ENCODE data around the gene LCA5L. TPM values are rescaled to one million over a fixed set of nuclear protein-coding genes. Genes with fewer than 3 reads are reported as not detected.
A peak's percentile ranks its signal among the peaks of the same experiment; 100 is the strongest.

LCA5L gene
- 1 to 10 TPM in 1 of 2 donors, under 1 TPM in 1; 0.26 to 1.5 TPM for total RNA-seq

DNA sequence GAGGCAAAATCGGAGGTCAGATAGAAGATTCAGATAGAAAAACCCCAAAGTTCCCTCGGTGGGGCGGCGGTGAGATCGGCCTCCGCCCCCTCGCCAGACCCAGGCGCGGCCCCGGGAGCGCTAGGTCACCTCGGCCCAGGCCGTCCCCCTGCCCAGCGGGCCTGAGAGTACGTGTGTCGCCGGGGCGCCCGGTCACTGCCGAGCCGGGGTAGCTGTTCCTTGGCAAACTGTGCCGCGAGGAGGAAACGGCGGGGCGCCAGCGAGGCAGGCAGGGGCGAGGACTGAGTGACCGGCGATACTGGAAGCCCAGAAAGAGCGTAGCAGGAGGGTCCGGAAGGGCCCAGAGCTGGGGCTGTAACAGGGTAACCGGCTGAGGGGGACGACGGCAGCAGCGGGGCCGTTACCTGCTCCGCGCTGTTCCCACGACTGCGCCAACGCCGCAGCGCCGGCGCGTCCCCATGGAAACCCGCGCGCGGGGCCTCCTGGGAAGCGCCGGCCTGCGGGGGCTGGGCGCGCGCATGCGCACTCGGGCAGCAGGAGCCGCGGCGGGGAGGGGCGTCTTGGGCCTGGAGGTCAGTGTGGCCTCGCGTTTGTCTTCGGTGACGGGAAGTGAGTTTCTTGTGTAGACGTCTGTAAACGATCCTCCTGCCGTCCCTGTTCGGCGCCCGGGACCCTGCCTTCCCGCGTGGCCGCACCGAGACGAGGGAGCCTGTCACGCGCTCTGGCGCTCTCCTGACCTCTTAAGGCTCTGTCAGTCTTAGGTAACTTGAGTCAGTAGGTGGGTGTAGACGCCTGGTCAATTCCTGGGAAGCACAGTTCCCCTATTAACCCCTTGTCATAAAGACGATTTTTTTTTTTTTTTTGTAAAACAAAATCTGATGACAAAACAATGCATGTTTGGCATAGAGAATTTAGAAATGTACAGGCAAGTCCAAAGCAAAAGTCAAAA lies at the start of gene LCA5L:
LCA5L (minus strand) TSS at position 458 of the 949 bp plus-strand sequence. CDS start 17,285 bp downstream, outside the sequence.
- H3K9me3 ChIP-seq, result no peaks in the 10 kb centered on the region
- H3K27ac ChIP-seq, result peak within 1 kb of the TSS; percentile 90 to 93
- no peaks in the 10 kb centered on the region for H3K27me3 ChIP-seq
- H3K36me3 ChIP-seq, result no peaks in the 10 kb centered on the region
- DNase-seq (ENCODE audit: low spot score), result peak; percentile 93
- TF ChIP-seq, protein P1, sequence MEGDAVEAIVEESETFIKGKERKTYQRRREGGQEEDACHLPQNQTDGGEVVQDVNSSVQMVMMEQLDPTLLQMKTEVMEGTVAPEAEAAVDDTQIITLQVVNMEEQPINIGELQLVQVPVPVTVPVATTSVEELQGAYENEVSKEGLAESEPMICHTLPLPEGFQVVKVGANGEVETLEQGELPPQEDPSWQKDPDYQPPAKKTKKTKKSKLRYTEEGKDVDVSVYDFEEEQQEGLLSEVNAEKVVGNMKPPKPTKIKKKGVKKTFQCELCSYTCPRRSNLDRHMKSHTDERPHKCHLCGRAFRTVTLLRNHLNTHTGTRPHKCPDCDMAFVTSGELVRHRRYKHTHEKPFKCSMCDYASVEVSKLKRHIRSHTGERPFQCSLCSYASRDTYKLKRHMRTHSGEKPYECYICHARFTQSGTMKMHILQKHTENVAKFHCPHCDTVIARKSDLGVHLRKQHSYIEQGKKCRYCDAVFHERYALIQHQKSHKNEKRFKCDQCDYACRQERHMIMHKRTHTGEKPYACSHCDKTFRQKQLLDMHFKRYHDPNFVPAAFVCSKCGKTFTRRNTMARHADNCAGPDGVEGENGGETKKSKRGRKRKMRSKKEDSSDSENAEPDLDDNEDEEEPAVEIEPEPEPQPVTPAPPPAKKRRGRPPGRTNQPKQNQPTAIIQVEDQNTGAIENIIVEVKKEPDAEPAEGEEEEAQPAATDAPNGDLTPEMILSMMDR (IDR thresholded peaks at IDR 0.05), result peak in 1 of 2 donors; percentile 13
- H3K4me1 ChIP-seq, result peaks cover 0 to 19% of the 10 kb centered on the region in 2 donors
- peak within 1 kb of the TSS; percentile 64 to 75 for H3K4me3 ChIP-seq

DNA sequence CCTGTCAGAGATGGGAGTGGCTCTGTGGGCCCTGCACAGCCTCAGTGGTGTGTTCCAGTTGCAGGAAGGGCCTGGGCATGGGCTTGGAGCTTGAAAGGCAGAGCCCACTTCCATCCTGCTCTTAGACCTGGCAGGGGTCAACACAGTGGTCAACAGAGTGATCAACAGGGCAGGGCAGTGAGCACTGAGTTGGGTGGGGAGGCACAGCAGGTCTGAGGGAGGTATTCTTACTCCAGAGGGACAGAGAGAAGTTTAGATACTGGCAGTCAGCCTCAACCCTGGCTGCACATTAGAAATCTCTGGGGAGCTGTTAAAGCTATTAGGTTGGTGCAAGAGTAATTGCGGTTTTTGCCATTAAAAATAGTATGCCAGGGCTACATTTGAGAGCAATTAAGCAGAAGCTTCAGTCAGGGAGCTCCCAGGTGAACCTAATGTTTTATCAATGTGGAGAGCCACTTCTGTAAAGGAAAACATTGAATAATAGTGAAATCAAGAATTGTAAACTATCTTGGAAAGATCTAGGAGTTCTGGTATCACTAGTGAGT lies 43.9 kb upstream of the LCA5L start:
- no peaks in the 10 kb centered on the region for H3K4me1 ChIP-seq
- H3K9me3 ChIP-seq, result peaks cover 0 to 2% of the 10 kb centered on the region in 2 donors
- TF ChIP-seq, protein P1 (IDR thresholded peaks at IDR 0.05), result no peak
- DNase-seq (ENCODE audit: low spot score), result no peak
- H3K36me3 ChIP-seq, result no peaks in the 10 kb centered on the region
- H3K27ac ChIP-seq, result no peak overlapping the region
- H3K4me3 ChIP-seq, result no peak overlapping the region
- H3K27me3 ChIP-seq, result no peaks in the 10 kb centered on the region

DNA sequence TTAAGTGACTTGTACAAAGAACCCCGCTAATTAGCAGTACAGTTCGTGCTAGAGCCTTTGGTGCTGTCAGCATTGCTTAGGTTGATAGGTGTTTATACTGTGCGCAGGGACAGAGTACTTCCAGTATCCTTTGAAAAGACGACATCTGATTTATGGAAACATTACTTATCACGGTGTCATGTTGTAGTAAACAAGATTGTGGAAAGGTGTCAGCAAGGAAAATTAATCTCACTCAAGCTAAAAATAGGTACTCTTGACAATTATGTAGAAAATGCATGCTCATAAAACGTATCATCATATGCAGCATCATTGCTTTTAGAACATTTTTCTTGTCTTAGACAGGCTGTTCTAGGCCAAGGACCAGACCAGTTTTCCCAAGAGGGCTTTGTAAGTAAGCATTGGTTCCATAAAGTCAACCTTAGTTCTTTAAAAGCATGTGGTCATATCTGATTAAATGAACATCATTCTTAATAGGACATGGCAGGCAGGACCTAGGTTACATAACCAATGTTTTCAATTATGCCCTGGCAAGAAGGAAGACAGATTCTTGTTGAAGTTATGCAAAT lies 39.2 kb upstream of the LCA5L start:
- Histone ChIP-seq H3K36me3 (no peaks in the 10 kb centered on the region), H3K27ac (no peak overlapping the region), H3K4me1 (no peaks in the 10 kb centered on the region), H3K27me3 (no peaks in the 10 kb centered on the region), H3K4me3 (no peak overlapping the region), H3K9me3 (no peaks in the 10 kb centered on the region)
- TF ChIP-seq, protein P1 (IDR thresholded peaks at IDR 0.05), result no peak
- DNase-seq (ENCODE audit: low spot score), result no peak

DNA sequence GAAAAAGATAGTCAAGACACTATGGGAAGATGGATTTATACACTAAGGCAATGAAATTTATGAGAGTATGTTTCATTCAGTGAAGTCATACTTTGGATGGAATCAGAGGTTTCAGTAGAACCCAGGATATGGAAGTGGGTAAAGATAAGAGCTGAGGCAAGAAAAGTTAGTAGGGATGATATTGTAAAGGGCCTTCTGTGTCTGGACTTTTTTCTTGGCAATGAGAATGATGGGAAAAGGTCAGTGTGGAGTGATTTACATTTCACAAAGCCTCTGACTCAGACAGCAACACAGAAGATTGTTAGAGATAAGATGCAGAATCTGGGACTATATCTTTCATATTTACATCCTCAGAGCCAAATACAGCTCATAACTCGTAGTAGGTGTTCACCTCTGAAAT lies 38.3 kb upstream of the LCA5L start:
- no peaks in the 10 kb centered on the region for H3K27me3 ChIP-seq
- DNase-seq (ENCODE audit: low spot score), result no peak
- no peaks in the 10 kb centered on the region for H3K36me3 ChIP-seq
- H3K4me1 ChIP-seq, result no peaks in the 10 kb centered on the region
- H3K4me3 ChIP-seq, result no peak overlapping the region
- TF ChIP-seq, protein P1 (IDR thresholded peaks at IDR 0.05), result no peak
- no peaks in the 10 kb centered on the region for H3K9me3 ChIP-seq
- H3K27ac ChIP-seq, result no peak overlapping the region

DNA sequence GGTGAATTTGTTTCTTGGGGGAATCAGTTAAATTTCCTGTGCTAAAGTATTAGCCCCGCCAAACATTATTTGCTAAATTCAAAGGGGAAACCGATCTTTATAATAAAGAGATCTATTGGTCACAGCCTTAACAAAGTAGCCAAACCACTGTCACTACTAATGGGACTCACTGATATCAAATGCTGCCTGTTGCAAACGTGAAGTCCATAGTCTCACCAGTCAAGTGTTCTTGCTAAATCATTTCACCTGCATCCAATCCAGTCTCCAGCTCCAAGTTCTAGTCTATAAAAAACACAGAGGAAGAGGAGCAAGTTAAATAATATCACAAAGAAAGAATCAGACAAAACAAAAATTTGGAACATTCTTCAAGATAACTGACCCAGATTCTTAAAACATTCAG lies 36.3 kb upstream of the LCA5L start:
- Histone ChIP-seq H3K4me3 (no peak overlapping the region), H3K36me3 (no peaks in the 10 kb centered on the region), H3K27ac (no peak overlapping the region), H3K4me1 (no peaks in the 10 kb centered on the region), H3K9me3 (no peaks in the 10 kb centered on the region), H3K27me3 (no peaks in the 10 kb centered on the region)
- TF ChIP-seq, protein P1 (IDR thresholded peaks at IDR 0.05), result no peak
- DNase-seq (ENCODE audit: low spot score), result no peak
